Measurements from ENCODE around the gene CAMK2D.

CAMK2D gene

GRCh38 chr4:113762186-113763028, 869 bp upstream of the CAMK2D start:
- peak; percentile 95 to 99 (median 98) for DNase-seq

DNA sequence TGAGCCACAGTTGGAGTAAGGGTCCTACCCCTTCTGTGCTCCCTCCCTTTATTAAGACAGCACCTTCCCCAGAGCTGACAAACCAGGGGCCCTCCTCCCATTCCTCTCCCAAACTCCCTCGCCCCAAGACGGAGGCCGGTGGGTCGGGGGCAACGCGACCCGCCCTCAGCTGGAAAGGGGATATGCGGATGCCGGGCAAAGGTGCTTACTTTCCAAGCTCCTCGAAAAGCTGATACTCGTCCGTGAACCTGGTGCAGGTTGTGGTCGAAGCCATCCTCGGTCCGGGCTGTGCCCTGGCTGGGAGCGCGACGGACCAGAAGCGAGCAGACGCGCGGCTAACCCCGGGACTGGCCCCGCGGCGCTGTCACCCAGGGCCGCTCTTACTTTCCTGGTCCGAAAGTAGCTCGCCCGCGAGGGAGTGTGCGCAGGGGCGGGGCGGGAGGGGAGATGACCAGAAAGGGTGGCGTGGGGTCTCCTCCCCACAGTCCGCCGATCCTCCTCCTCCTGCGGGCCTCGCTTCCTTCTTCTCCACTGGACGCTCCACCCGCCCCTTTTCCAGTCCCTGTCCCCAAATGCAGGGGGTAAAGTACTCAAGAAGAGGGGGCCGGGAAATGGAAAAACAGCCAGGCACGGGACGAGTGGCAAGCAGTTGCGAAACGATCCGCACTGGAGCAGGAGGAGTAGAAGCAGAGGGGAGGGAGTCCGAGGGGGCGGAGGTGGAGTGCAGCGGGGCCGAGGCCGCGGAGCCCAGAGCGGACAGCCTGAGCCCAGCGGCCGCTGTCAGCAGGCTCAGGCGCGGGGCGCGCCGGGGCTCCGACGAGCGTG, 531 bp downstream of the CAMK2D start:
- peak; percentile 39 to 62 (median 46) for DNase-seq

- peak in 5 of 6 experiments; percentile 7 to 54 (median 43) for DNase-seq
Observed at GRCh38 chr4:113760094-113760794, 1.3 kb downstream of the CAMK2D start.

GRCh38 chr4:113759696-113760093, 1.8 kb downstream of the CAMK2D start:
- no peak for DNase-seq

GRCh38 chr4:113758372-113758771, 3.2 kb downstream of the CAMK2D start:
- no peak for DNase-seq

- no peak for DNase-seq
Observed at GRCh38 chr4:113757486-113757885, 4.1 kb downstream of the CAMK2D start.

GRCh38 chr4:113756005-113756410, 5.5 kb downstream of the CAMK2D start:
- no peak for DNase-seq

DNA sequence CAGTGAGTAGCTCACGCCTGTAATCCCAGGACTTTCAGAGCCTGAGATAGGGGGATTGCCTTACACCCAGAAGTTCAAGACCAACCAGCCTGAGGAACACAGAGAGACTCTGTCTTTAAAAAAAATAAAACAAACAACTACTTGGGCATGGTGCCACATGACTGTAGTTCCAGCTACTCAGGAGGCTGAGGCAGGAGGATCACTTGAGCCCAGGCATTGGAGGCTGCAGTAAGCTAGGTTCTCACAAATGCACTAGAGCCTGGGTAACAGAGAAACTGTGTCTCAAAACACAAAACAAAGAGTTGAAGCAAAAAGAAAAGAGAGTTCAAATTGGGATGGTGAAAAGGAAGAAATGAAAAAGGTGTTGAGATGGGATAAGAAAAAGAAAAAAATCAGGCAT, 10.8 kb downstream of the CAMK2D start:
- DNase-seq, result no peak

DNA sequence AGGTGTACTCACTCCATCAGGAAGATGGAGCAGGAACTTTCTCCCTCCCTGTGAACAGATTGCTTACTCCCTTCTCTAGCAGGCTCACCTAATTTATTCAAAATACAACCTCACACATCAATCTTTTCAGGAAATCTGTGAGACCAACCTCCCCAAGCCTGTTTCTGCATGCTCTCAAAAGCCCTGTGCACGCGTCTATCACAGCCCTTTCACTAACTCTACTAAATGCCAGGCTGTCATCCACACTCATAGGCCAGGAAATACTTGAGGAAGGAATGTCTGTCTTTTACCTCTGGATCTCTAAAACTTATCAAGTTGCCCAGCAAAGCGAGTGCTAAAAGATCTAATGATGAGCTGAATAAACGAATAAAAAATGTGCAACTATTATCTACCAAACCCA, 11.2 kb downstream of the CAMK2D start:
- DNase-seq, result no peak

DNA sequence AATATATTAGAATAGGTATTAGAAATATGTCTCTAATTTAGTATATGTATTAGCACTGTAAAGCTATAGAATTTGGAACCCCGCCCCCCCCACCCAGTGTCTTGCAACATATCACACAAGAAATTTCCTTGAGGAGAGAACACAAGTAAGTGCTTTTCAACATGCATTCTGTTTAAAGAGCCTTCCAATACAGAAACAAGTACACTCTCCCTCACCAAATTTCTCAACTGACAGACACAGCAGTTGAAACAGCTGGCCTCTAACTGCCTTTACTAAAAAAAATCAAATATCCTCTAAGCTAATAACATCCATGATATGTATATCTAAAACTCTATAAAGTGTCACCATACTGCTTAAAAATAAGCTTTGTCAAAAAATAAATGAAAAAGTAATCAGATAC, 12.4 kb downstream of the CAMK2D start:
- no peak for DNase-seq

DNA sequence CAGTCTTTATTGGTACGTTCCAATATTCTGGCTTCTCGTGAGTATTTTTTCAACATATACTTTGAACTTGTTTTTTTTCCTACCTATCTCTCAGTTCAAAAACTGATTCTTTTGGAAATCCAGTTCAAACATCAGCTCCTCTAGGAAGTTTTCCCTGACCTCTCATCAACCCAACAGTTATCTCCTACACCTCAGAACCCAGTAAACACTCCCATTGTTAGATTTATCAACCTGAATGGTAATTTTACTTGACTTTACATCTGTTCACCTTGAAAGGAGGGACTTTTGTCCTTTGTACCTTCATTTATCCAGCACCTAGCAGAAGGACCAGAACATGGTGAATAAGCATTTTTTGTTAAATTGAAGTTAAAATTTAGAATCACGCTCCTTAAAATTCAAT, 13.6 kb downstream of the CAMK2D start:
- DNase-seq, result no peak

GRCh38 chr4:113745711-113746110, 15.8 kb downstream of the CAMK2D start:
- DNase-seq, result no peak

DNA sequence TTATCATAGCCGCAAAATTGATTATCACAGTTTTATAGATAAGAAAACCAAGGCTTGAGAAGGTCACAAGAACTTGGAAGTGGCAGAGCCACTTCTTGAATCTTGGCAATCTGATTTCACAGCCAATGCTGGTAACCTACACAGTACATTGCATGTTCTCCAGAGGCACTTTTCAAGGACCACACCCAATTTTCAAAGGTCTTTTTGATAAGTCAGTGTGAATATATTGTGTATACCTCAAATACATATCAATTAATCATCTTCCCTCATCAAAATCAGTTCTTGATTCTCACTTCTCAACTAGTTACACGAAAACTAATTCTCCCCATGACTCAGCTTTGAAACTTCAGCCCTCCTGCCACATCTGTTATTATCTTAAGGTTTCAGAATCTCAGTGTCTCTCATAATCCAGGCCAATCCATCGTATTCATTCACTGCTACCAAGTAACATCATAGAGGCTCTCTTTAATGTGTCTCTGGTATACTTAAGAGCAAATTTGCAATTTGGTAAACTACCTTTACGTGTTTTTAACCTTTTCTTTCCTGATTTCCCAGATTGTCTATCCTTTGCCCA, 16.8 kb downstream of the CAMK2D start:
- no peak for DNase-seq

- no peak for DNase-seq
Observed at GRCh38 chr4:113743690-113744089, 17.8 kb downstream of the CAMK2D start.

GRCh38 chr4:113742643-113743042, 18.9 kb downstream of the CAMK2D start:
- no peak for DNase-seq

- DNase-seq, result no peak
Observed at GRCh38 chr4:113741956-113742355, 19.6 kb downstream of the CAMK2D start.

GRCh38 chr4:113740857-113741379, 20.6 kb downstream of the CAMK2D start:
- no peak for DNase-seq

DNA sequence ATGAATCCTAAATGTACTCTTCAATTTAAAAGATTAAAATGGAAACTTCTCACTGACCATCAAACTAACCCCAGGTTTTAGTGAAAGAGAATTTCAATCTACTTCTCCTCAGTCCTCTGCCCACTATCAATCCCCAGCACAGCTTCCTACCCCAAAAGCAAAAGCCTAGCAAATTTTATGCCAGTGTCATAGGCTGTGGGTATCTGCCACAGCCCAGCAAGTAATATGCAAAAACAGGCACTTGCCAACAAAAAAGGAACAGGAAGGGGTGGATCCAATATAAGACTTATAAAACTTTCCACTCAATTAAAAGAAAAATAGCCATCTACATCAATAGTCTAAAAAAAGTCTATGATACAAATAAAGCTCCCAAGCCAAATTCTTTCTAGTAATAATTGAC, 22.3 kb downstream of the CAMK2D start:
- no peak for DNase-seq

GRCh38 chr4:113738251-113738650, 23.3 kb downstream of the CAMK2D start:
- DNase-seq, result no peak

DNA sequence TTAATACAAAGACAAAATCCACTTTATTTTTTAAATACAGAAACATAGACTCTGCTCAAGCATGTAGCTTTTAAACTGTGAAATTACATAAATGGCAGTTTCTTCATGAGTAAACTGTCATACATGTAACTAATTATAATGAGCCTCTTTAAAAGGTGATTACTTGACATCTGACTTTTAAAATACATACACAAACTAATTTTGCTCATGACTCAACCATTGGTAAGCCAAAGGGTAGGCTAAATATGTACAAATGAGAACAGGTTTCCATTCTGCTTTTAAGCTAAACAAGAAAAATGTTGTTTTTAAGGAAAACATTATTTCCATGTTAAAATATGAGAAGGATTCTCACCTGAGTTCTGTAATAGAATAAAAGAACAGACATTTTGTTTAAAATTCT, 27.9 kb downstream of the CAMK2D start:
- no peak for DNase-seq

GRCh38 chr4:113732967-113733527, 28.5 kb downstream of the CAMK2D start:
- no peak for DNase-seq

GRCh38 chr4:113730467-113731216, 30.9 kb downstream of the CAMK2D start:
- no peak for DNase-seq

Data from stimulated activated naive CD4-positive, alpha-beta T cell (primary cell).